Dedifferentiated amniotic fluid mesenchymal stem cell (primary cell): Measurements from ENCODE around the gene DUS2.
"Not testable (repeated sequence)": the region's sequence is repeated elsewhere in the genome, so short reads cannot be mapped to it uniquely, and the experiment has no call there.

Experiments
- DNase-seq: peaks from one replicate; pipeline ENCODE4 v3.0.0-alpha.2; 2016; ENCODE audit errors: extremely low spot score

DUS2 gene

DNA sequence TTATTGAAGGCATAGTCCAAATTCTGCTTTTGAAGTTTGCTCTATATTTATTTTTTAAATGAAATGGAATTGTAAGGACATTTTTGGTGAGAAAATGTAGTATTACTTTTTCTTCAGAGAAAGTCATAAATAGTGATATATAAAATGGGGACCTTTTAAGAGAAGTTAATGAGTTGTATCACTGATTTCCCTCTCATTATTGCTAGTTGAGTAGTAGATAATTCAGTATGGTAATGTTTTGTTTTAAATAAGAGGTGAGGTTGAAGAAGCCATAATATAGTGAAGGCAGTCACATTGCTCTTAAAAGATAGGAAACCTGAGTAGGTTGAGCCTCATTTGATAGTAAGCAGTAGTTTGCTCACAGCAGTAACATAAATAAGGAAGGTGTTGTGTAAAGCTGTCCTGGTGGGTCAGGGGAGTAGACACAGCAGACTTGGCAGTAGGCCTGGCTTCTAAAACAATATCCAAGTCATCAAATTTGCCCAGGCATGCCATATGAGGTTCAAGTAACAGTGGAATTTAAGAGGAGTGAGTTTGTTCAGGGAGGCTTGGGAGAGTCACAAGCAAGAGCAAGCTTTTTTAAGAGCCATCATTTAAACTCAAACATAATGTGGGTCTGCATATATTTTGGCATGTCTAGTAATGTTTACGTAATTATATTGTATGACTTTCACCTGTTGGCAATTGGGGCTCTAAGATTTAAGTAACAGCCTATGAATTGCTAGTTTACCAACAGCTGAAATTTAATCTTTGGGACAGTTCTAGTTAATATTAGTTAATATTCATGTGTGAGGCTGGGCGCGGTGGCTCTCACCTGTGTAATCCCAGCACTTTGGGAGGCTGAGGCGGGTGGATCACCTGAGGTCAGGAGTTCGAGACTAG is 68.5 kb downstream of the DUS2 start:
- DNase-seq: peak; percentile 61

DNA sequence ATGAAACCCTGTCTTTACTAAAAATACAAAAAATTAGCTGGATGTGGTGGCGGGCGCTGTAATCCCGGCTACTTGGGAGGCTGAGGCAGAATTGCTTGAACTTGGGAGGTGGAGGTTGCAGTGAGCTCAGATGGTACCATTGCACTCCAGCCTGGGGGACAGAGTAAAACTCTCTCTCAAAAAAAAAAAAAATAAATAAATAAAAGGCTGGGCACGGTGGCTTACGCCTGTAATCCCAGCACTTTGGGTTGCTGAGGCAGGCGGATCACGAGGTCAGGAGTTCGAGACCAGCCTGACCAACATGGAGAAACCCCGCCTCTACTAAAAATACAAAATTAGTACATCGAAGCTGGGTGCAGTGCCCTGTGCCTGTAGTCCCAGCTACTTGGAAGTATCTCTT is 69.2 kb downstream of the DUS2 start:
- not testable (repeated sequence) for DNase-seq

DNA sequence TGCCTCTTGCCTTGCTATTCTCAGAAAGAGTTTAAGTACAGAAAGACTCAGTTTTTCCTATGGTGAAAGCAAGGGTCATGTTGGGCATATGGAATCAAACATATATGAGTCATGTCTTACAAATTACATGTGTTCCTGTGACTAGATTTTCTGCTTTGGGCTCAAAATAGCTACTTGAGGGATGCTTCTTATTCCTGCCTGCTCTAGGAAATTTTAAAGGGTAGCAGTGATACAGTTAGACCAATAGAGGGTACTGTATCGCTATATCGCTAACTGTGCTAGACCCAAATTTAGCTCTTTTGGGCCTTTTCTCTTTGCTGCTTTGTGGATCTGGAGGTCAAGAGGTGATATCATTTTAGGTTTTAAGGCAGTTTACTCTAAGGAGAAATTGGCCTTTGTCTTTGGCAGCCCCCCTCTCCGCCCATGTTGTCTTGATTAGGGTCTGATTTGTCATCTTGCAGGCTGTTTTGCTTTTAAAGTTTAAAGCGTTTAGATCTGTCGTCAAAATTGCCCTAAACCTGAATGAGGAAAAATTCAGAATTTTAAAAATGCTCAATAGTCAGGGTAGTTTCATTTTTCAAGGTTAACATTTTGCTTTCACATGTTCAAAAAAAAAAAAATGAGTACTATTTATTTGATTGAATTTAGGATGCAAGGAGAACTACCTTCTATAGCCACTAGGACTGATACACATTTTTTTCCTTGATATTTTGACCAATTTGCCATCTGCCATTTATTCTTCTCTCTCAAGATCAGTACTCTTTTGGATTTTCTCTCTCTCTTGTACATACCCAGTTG is 70.9 kb downstream of the DUS2 start:
- DNase-seq: peak; percentile 35

DNA sequence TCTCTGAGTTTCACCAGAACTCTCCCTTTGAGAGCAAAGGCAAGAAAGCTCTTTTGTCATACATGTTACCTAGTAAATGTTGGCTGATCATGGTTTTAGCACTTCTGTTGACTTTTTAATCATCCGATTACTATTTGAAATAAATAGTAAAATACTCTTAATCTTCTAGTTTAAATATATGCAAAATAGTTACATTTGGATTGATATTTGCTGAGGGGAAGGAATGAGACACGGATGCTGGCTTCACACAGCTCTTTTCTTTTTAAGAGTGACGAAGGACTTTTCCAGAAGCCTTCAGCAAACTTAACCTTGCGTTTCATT is 71.5 kb downstream of the DUS2 start:
- DNase-seq: no peak

DNA sequence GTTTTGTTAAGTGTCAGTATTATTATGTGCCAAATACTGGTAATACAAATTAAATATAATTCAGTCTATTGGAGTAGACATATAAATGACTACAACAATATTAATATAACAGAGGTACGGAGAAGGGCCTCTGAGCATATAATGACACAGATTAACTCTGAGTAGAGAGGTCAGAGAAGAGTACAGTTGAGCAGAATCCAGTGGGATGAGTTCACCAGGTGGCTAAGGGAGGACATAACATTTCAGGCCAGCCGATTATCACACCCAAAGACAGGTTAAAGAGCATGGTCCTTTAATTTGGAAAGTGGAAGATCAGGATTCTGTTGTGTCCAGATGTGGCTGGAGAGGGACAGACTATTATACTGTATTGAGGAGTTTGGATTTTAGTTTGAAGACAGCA is 73.4 kb downstream of the DUS2 start:
- DNase-seq: no peak

DNA sequence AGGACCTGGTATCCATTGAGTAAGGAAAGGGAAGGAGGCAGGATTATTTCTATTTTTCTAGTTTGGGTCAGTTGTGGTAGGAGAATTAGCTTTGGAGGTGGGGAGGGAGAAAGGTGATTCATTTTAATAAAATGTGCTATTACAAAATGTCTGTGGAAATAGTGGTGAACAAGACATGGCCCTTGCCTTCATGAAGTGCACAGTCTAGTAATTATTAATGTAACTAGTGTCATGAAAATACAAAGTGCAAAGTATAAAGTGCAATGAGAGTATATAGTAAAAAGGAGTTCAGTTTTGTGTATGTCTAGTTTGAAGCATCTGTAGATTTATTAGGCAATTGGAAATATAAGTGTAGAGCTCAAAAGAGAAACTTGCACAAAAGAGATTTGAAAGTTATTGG is 74.0 kb downstream of the DUS2 start:
- DNase-seq: no peak

DNA sequence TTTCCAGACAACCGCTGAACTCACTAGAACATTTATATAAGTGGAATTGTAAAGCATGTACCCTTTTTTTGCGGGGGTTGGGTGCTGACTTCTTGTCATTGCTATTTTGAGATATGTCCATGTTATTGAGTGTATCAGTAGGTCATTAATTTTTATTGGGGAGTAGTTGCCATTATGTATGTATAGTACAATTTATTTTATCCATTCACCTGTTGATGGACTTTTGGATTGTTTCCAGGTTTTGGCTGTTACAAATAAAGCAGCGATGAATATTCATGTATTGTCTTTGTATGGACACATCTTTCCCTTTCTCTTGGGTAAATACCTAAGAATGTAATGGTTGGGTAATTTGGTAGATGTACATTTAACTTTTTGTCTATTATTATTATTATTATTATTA is 74.8 kb downstream of the DUS2 start:
- DNase-seq: no peak

DNA sequence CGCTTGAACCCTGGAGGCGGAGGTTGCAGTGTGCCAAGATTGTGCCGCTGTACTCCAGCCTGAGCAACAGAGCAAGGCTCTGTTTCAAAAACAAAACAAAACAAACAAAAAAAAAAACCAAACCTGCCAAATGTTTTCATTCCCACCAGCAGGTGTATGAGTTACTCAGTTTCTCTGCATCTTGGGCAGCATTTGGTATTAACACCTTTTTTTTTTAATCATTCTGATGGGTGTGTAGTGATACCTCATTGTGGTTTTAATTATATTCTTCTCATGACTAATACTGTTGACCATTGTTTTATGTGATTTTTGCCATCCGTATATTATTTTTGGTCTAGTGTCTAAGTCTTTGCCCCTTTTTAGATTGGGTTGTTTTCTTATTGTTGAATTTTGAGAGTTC is 77.4 kb downstream of the DUS2 start:
- DNase-seq: no peak

DNA sequence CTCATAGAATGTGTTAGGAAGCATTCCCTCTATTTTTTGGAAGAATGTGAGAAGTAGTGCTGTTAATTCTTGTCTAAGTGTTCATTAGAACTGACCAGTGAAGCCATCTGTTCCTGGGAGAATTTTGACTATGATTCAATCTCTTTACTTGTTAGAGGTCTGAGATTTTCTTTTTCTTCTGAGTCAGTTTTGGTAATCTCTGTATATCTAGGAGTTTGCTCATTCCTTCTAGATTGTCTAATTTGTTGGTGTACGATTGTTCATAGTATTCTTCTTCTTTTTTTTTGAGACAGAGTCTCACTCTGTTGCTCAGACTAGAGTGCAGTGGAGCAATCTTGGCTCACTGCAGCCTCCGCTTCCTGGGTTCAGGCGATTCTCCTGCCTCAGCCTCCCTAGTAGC is 82.5 kb downstream of the DUS2 start:
- no peak for DNase-seq

DNA sequence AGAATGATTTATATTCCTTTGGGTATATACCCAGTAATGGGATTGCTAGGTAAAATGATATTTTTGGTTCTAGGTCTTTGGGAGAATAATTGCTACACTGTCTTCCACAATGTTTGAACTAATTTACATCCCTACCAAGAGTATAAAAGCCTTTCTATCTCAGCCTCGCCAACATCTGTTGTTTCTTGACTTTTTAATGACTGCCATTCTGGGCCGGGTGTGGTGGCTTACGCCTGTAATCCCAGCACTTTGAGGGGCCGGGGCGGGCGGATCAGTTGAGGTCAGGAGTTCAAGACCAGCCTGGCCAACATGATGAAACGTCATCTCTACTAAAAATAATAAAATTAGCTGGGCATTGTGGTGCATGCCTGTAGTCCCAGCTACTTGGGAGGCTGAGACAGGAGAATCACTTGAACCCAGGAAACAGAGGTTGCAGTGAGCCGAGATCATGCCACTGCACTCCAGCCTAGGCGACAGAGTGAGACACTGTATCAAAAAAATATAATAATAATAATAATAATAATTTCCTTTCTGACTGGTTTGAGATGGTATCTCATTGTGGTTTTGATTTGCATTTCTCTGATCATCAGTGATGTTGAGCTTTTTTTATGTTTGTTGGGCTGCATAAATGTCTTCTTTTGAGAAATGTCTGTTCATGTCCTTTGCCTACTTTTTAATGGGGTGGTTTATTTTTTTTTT is 84.3 kb downstream of the DUS2 start:
- not testable (repeated sequence) for DNase-seq

DNA sequence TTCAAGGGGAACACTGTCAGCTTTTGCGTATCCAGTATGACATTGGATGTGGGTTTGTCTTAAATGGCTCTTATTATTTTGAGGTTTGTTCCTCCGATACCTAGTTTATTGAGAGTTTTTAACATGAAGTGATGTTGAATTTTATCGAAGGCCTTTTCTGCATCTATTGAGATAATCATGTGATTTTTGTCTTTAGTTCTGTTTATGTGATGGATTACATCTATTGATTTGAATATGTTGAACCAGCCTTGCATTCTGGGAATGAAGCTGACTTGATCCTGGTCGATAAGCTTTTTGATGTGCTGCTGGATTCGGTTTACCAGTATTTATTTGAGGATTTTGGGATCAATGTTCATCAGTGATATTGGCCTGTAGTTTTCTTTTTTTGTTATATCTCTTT is 86.1 kb downstream of the DUS2 start:
- not testable (repeated sequence) for DNase-seq

DNA sequence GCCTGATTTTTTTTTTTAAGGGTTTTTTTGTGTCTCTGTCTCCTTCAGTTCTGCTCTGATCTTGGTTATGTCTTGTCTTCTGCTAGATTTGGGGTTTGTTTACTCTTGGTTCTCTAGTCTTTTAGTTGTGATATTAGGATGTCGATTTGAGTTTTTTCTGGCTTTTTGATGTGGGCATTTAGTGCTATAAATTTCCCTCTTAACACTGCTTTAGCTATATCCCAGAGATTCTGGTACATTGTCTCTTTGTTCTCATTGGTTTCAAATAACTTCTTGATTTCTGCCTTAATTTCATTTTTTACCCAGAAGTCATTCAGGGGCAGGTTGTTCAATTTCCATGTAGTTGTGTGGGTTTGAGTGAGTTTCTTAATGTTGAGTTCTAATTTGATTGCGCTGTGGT is 87.5 kb downstream of the DUS2 start:
- DNase-seq: not testable (repeated sequence)

DNA sequence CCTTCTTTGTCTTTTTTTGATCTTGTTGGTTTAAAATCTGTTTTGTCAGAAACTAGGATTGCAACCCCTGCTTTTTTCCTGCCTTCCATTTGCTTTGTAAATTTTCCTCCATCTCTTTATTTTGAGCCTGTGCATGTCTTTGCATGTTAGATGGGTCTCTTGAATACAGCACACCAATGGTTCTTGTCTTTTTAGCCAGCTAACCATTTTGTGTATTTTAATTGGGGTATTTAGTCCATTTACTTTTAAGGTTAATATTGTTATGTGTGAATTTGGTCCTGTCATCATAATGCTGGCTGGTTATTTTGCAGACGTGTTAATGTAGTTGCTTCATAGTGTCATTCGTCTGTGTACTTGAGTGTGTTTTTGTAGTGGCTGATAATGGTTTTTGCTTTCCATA is 88.3 kb downstream of the DUS2 start:
- no peak for DNase-seq

DNA sequence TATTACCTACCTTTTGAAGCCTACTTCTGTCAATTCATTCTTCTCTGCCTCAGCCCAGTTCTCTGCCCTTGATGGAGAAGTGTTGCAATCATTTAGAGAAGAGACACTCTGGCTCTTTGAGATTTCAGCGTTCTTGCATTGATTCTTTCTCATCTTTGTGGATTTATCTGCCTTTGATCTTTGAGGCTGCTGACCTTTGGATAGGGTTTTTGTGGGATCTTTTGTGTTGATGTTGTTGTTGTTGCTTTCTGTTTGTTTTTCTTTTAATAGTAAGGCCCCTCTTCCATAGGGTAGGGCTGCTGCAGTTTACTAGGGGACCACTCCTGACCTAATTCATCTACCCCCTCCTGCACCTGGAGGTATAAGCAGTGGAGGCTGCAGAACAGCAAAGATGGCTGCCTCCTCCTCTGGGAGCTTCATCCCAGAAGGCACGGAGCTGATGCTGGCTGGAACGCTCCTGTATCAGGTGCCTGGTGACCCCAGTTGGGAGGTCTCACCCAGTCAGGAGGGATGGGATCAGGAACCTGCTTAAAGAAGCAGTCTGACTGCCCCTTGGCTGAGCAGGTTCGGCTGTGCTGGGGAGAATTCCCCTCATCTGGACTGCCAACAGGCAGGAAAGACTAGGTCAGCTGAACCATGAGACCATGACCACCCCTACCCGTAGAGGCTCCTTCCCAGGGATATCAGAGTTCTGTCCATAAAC is 90.1 kb downstream of the DUS2 start:
- no peak for DNase-seq

DNA sequence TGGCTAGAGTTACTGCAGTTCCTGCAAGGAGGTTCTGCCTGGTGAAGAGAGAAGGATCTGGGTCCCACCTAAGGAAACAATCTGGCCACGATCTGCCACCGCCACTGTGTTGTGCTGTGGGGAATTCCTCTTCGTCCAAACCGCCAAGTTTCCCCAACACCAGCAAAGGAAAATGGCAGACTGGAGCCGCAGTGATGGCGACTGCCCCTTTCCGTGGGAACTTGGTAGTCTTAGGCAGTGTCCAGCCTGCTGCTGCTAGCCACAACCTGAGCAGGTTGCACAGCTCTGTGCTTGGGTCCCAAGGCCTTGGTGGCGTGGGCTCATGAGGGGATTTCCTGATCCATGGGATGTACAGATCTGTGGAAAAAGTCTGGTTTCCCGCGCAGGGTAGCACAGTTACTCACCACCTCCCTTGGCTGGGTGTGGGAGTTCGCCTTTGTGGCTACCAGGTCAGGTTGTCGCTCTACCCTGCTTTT is 90.7 kb downstream of the DUS2 start:
- no peak for DNase-seq

DNA sequence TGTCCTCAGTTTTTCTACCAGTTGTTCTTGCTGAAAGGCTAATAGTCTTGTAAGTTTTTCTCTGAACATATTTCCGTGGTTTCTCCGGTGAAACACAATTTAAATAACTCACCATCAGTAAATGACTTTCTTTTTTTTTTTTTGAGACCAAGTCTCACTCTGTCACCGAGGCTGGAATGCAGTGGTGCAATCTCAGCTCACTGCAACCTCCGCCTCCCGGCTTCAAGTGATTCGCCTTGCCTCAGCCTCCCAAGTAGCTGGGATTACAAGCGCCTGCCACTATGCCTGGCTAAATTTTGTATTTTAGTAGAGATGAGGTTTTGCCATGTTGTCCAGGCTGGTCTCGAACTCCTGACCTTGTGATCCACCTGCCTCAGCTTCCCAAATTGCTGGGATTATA is 91.9 kb downstream of the DUS2 start:
- DNase-seq: not testable (repeated sequence)

DNA sequence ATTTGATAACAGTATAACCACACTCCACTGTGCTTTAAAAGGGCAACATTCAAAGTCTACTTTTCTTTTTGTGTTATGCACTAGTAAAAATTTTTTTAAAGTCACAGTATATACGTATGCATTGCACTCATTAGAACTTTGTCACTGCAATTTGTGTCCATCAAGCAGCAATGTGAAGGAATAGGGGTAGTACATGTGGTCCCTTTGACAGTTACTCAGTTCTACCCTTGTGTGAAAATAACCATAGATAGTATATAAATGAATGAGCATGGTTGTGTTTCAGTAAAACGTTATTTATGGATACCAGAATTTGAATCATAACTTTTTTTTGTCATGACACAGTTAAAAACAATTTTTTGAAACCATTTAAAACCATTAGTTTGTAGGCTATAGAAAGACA is 92.8 kb downstream of the DUS2 start:
- no peak for DNase-seq

DNA sequence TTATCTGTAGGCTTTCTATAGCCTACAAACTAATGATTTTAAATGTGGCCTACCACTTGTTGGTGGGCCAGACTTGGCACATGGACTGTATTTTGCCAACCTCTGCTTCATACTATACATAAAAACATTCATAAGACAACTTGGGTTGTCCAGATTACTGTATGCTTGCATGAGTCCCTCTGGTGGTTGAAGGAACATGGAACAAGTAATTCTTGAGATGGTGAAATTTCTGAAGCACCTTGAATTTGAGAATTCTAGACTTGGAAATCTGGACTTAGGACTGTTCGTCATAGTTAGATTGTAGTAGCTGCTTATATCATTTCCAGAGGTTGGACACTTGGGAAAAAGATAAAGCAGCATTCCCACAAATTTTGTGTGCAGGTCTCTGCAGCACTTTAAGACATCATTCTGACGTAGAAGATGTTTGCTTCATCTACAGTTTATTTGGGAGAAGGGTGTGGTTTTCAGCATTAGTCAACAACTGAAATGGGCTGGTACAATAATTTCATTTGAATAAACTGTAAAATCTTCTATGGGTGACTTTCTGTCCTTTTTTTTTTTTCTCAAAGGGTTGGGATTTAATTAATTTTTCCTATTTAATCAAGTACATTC is 93.3 kb downstream of the DUS2 start:
- DNase-seq: no peak

DNA sequence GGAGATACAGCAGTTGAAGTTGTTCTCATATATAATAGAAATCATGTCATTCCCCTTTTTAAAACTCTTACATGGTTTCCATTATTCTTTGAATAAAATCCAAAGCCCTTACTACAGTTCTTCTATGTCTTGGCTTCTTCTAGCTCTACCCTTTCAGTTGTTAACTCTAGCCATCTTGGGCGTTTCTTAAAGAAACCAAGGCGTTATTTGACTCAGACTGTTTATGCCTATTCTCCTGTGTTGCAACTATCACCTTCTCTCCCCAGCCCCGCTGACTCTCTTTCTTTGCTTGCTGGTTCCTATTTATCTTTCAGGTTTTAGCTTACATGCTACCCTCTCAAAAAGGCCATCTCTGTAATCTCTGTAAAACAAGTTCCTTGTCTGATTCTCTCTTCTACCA is 94.8 kb downstream of the DUS2 start:
- no peak for DNase-seq

DNA sequence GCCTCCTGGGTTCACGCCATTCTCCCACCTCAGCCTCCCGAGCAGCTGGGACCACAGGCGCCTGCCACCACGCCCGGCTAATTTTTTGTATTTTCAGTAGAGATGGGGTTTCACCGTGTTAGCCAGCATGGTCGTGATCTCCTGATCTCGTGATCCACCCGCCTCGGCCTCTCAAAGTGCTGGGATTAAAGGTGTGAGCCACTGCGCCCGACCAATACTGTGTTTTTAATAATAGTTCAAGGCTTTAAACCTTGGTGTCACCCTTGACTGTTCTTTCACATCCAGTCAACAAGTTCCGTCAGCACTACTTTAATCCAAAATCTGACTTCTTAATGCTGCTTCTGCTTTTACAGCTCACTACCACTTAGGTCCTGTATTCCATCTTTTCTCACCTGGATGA is 95.9 kb downstream of the DUS2 start:
- not testable (repeated sequence) for DNase-seq

DNA sequence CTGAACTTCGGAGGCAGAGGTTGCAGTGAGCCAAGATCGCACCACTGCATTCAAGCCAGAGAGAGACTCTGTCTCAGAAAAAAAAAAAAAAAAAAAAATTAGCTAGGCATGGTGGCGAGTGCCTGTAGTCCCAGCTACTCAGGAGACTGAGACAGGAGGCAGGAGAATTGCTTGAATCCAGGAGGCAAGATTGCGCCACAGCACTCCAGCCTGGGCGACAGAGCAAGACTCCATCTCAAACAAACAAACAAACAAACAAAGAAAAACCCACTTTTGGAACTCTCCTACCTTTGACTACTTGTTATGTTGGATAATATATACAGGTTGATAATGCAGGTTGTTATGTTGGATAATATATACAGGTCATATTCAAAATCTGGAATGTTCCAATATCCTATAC is 97.4 kb downstream of the DUS2 start:
- DNase-seq: not testable (repeated sequence)
